DOHH2 (cell line): ENCODE measurements around the gene ANXA5.

Source experiments
- H3F3A ChIP-seq: fragments of 200-600 bp; sonication (generic), shearing (Covaris generic); 2 replicates; pipeline ENCODE4 v1.6.0; 2016; ENCODE audit warnings: antibody characterized with exemption, mild to moderate bottlenecking; ENCODE audit not compliant: control insufficient read depth, insufficient read depth
- H3K27ac ChIP-seq: fragments of 200-600 bp; sonication (generic); 2 replicates; pipeline ENCODE4 v1.5.1; 2014; ENCODE audit warnings: low read depth, mild to moderate bottlenecking, low read length, moderate library complexity
- H3K27me3 ChIP-seq: fragments of 200-600 bp; sonication (generic); 2 replicates; pipeline ENCODE4 v1.6.1; 2014; ENCODE audit warnings: mild to moderate bottlenecking, low read length, mixed read lengths; ENCODE audit not compliant: control insufficient read depth
- H3K36me3 ChIP-seq: fragments of 200-600 bp; sonication (generic); 2 replicates; pipeline ENCODE4 v1.6.1; 2014; ENCODE audit warnings: mild to moderate bottlenecking, low read length, moderate library complexity, mixed read lengths; ENCODE audit not compliant: control insufficient read depth
- H3K4me1 ChIP-seq: fragments of 200-600 bp; sonication (generic); 2 replicates; pipeline ENCODE4 v1.6.1; 2014; ENCODE audit warnings: mild to moderate bottlenecking, low read length, mixed read lengths; ENCODE audit not compliant: control insufficient read depth
- H3K4me2 ChIP-seq: fragments of 200-600 bp; sonication (generic); 2 replicates; pipeline ENCODE4 v1.6.0; 2014; ENCODE audit warnings: mild to moderate bottlenecking, low read length, moderate library complexity
- H3K4me3 ChIP-seq: fragments of 200-600 bp; sonication (generic); 2 replicates; pipeline ENCODE4 v1.5.1; 2014; ENCODE audit warnings: mild to moderate bottlenecking, low read length, mixed read lengths
- H3K79me2 ChIP-seq: fragments of 200-600 bp; sonication (generic); 2 replicates; pipeline ENCODE4 v1.6.1; 2014; ENCODE audit warnings: mild to moderate bottlenecking, low read length, mixed read lengths; ENCODE audit not compliant: control insufficient read depth
- H3K9me2 ChIP-seq: fragments of 200-600 bp; sonication (generic); replicated peaks from 2 replicates; pipeline ENCODE4 v1.6.1; 2014; ENCODE audit warnings: mild to moderate bottlenecking, low read length, mixed read lengths; ENCODE audit not compliant: control insufficient read depth
- H3K9me3 ChIP-seq: fragments of 200-600 bp; sonication (generic); 2 replicates; pipeline ENCODE4 v1.6.1; 2014; ENCODE audit warnings: antibody characterized with exemption, low read length, mixed read lengths; ENCODE audit not compliant: control insufficient read depth, insufficient read depth
- H4K20me1 ChIP-seq: fragments of 200-600 bp; sonication (generic); 2 replicates; pipeline ENCODE4 v1.6.0; 2014; ENCODE audit warnings: low read depth, mild to moderate bottlenecking, antibody characterized with exemption, low read length, moderate library complexity; ENCODE audit not compliant: control insufficient read depth, insufficient read depth
- EZH2phosphoT487 ChIP-seq: fragments of 200-600 bp; sonication (generic); IDR thresholded peaks from 2 replicates; pipeline ENCODE4 v1.6.1; 2017; ENCODE audit warnings: borderline replicate concordance, mild to moderate bottlenecking, antibody characterized with exemption, low read length, moderate library complexity, mixed read lengths
- TF ChIP-seq, protein P1 (sequence below): fragments of 200-600 bp; sonication (generic); IDR thresholded peaks from one replicate; pipeline ENCODE4 v1.5.1; 2014; ENCODE audit warnings: antibody characterized with exemption, mild to moderate bottlenecking, low read depth, low read length; ENCODE audit not compliant: poor library complexity, severe bottlenecking

Gene ANXA5

DNA sequence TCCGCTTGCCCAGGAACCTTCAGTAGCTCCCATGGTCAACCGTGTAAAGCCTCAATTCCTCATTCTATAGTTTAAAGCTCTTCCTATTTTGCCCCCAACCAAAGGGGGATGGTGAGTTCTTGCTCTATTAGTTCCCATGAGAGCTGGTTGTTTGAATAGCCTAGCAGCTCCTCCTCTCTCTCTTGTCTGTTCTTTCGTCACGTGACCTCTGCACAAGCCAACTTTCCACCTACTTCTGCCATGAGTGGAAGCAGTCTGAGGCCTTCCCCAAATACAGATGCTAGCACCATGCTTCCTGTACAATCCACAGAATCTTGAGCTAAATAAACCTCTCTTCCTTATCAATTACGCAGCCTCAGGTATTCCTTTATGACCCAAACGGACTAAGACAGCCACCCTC lies 42.8 kb downstream of the ANXA5 start:
- Histone ChIP-seq H4K20me1 (no peaks in the 10 kb centered on the region), H3K4me2 (no peak overlapping the region), H3K79me2 (no peaks in the 10 kb centered on the region), H3K36me3 (no peaks in the 10 kb centered on the region), H3K4me1 (peaks cover 11% of the 10 kb centered on the region), H3K27ac (no peak overlapping the region), H3F3A (no peaks in the 10 kb centered on the region), H3K9me3 (no peaks in the 10 kb centered on the region), H3K9me2 (no peaks in the 10 kb centered on the region), H3K4me3 (no peak overlapping the region), H3K27me3 (no peaks in the 10 kb centered on the region)
- no peak for TF ChIP-seq EZH2phosphoT487
- TF ChIP-seq, protein P1, sequence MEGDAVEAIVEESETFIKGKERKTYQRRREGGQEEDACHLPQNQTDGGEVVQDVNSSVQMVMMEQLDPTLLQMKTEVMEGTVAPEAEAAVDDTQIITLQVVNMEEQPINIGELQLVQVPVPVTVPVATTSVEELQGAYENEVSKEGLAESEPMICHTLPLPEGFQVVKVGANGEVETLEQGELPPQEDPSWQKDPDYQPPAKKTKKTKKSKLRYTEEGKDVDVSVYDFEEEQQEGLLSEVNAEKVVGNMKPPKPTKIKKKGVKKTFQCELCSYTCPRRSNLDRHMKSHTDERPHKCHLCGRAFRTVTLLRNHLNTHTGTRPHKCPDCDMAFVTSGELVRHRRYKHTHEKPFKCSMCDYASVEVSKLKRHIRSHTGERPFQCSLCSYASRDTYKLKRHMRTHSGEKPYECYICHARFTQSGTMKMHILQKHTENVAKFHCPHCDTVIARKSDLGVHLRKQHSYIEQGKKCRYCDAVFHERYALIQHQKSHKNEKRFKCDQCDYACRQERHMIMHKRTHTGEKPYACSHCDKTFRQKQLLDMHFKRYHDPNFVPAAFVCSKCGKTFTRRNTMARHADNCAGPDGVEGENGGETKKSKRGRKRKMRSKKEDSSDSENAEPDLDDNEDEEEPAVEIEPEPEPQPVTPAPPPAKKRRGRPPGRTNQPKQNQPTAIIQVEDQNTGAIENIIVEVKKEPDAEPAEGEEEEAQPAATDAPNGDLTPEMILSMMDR: no peak

DNA sequence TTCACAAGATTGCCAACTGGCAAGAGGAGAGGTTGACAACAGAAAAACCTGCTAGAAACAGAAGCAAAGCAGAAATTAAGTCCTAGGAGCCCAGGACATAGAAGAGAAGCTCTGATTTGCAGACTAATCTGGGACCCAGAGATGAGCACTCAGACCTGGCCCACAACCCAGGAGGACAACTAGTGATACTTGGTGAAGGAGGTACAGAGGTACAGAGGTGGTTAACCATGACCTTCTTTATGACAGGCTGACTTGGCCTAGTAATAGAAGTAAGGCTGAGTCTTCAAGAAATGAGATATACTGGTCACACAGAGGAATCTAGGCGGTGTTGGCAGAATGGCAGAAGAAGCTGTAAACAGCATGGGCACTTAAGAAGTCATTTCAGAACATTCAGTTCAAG lies 43.6 kb downstream of the ANXA5 start:
- no peaks in the 10 kb centered on the region for H3F3A ChIP-seq
- H3K4me2 ChIP-seq: no peak overlapping the region
- H3K9me2 ChIP-seq: no peaks in the 10 kb centered on the region
- no peaks in the 10 kb centered on the region for H4K20me1 ChIP-seq
- peaks cover 11% of the 10 kb centered on the region for H3K4me1 ChIP-seq
- H3K27me3 ChIP-seq: no peaks in the 10 kb centered on the region
- no peaks in the 10 kb centered on the region for H3K79me2 ChIP-seq
- no peaks in the 10 kb centered on the region for H3K9me3 ChIP-seq
- TF ChIP-seq, protein P1: no peak
- TF ChIP-seq EZH2phosphoT487: no peak
- H3K27ac ChIP-seq: no peak overlapping the region
- no peak overlapping the region for H3K4me3 ChIP-seq
- H3K36me3 ChIP-seq: no peaks in the 10 kb centered on the region

DNA sequence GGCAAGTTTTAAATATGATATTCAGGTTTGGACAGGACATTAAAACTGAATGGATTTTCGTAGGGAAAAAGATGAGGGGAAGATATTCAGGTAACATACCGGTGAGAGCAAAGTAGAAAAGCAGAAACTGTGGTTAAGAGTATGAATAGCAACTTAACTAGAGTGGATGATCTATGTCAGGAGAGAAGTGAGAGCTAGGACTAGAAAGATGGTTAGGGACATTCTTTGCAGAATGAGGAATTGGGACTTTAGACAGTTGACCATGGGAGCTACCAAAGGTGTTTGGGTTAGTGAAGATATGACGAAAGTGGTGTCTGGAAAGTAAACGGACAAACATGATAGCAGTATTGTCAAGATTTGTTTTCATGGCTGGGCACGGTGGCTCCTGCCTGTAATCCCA lies 45.2 kb downstream of the ANXA5 start:
- H3K4me2 ChIP-seq: no peak overlapping the region
- no peak overlapping the region for H3K4me3 ChIP-seq
- H3K27ac ChIP-seq: no peak overlapping the region
- H4K20me1 ChIP-seq: no peaks in the 10 kb centered on the region
- no peaks in the 10 kb centered on the region for H3K27me3 ChIP-seq
- no peaks in the 10 kb centered on the region for H3K9me3 ChIP-seq
- TF ChIP-seq, protein P1: no peak
- no peak for TF ChIP-seq EZH2phosphoT487
- no peaks in the 10 kb centered on the region for H3K36me3 ChIP-seq
- peaks cover 11% of the 10 kb centered on the region for H3K4me1 ChIP-seq
- no peaks in the 10 kb centered on the region for H3K79me2 ChIP-seq
- H3K9me2 ChIP-seq: no peaks in the 10 kb centered on the region
- H3F3A ChIP-seq: no peaks in the 10 kb centered on the region

DNA sequence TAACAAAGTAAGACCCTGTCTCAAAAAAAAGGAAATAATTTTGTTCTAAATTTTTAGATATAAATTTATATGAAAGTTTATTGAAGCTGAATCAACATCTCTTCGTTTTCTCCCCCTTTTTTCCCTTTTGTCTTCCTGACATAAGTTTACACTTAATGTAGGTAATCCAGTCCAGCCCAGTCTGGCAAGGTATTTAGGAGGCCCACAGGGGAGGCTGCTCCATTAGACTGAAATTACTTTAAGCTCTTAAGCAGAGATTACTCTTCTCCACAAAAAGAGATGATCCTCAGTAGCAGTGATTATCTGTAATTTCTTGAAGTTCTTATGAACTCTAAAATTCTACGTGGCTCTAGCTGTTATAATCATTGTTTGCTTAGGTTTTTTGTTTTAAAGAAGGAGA lies 46.0 kb downstream of the ANXA5 start:
- Histone ChIP-seq H3K4me2 (no peak overlapping the region), H4K20me1 (no peaks in the 10 kb centered on the region), H3K9me2 (no peaks in the 10 kb centered on the region), H3K27me3 (no peaks in the 10 kb centered on the region), H3K9me3 (no peaks in the 10 kb centered on the region), H3K4me1 (peaks cover 11% of the 10 kb centered on the region), H3K27ac (no peak overlapping the region), H3K79me2 (no peaks in the 10 kb centered on the region), H3K36me3 (no peaks in the 10 kb centered on the region), H3F3A (no peaks in the 10 kb centered on the region), H3K4me3 (no peak overlapping the region)
- no peak for TF ChIP-seq EZH2phosphoT487
- TF ChIP-seq, protein P1: no peak
